ENCODE results near the gene FOXRED2.

The FOXRED2 gene

DNA sequence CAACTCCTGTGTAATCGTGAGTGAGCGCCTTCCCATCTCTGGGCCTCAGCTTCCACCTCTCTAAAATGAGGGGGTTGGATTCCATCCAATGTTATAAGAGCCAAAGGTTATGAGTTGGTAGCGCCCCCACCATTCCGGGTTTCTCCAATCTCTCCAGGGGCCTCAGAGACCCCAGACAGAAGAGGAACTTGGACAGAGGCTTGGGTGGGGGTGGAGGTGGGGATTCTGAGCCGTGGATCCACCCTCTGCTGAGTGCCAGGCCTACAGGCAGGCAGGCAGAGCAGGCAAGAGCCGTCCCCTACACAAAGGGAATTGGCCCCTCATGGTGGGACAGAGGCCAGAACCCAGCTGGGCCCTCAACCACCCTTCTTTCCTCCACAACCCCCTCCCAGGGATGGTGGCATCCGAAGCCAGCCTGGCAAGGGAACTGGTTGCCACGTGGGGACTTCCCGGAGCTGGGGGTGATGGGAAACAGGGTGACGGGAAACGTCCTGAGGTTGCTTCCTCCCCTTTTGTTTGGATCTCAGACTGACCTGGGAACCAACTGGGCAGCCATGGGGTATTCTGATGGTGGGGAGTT lies 57.2 kb downstream of the FOXRED2 start:
- DNase-seq (ENCODE audit: low read depth): no peak

DNA sequence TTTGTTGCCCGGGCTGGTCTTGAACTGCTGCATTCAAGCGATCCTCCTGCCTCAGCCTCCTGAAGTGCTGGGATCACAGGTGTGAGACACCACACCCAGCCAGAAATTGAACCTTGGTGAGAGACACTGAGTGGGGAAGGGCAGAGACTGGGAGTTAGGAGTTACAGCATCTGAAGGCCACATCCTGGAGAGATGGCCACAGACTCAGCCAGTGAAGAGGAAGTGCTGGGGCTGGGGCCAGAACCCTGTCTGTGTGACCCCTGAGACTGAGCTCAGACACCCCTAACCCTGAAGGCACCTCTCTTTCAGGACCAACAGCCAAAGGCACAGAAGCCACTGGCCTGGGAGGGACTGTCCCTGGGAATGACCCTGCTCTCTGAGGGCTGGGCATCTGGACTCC lies 59.2 kb downstream of the FOXRED2 start:
- no peak for DNase-seq (ENCODE audit: low read depth)

DNA sequence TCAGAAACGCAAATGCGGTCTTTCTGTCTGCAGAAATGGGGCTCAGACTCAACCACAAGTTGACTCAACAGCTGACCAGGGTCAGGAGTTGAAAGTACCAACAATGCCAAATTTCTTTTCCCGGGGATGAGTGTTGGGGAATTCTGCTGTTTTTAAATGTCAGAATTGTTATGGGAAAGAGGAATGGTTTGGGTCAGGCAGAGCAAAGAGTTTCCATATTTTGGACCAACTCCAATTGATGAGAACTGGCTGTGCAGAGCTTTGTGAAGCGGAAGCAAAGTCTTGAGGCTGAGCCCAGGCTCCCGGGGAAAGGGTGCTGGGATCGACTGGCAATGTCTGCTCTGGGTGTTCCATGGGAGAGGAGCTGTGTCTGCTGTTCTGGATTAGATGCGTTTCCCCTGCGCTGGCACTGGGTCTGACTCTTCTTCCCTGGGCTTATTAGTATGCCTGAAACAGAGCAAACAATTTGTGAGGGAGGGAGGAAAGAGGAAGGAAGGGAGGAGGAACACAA lies 61.6 kb downstream of the FOXRED2 start:
- DNase-seq (ENCODE audit: low read depth): no peak

DNA sequence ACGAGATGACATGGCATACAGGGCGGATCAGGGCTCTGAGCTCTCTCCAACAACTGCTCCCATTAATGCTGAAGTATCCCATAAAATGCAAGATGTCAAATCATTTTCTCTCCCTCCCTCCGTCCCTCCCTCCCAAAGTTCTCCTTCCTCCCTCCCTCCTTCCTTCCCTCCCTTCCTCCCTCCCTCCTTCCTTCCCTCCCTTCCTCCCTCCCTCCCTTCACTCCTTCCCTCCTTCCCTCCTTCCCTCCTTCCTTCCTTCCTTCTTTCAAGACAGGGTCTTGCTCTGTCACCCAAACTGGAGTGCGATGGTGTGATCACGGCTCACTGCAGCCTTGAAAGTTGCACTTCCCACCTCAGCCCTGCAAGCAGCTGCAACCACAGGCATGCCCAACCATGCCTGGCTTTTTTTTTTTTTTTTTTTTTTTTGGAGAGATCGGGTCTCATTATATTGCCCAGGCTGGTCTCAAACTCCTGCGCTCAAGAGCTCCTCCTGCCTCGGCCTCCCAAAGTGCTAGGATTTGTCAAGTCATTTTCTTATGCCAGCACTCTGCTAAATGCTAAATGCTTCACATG lies 63.6 kb downstream of the FOXRED2 start:
- no peak for DNase-seq (ENCODE audit: low read depth)

DNA sequence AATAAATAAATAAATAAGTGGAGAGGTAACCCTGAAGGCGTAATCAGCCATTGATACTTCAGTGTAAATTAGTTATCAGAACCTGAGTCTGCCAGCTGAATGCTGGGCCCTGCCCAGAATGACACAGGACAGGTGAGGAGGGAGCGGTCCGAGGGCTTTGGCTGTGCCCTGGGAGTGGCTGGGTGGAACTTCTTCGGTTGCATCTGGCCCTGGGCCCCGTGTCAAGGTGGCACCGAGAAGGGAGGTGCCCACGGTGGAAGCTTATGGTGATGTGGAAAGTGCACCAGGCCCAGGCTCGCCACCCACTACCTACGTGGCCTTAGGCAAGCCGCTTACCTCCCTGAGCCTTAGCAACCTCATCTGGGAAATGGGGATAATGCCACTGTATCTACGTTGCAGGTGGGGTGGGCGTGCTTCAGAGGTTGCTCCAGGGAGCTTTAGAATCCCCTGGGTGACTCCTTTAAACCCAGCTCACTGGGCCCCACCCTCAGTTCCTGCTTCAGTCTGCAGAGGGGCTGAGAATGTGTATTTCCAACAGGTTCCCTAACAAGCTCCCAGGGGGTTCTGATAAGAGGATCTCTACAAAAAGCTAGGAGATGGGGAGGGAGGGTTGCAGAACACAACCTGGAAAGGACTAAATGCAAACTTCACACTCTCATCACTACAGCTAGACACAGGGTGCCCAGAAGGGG lies 64.2 kb downstream of the FOXRED2 start:
- no peak for DNase-seq (ENCODE audit: low read depth)

DNA sequence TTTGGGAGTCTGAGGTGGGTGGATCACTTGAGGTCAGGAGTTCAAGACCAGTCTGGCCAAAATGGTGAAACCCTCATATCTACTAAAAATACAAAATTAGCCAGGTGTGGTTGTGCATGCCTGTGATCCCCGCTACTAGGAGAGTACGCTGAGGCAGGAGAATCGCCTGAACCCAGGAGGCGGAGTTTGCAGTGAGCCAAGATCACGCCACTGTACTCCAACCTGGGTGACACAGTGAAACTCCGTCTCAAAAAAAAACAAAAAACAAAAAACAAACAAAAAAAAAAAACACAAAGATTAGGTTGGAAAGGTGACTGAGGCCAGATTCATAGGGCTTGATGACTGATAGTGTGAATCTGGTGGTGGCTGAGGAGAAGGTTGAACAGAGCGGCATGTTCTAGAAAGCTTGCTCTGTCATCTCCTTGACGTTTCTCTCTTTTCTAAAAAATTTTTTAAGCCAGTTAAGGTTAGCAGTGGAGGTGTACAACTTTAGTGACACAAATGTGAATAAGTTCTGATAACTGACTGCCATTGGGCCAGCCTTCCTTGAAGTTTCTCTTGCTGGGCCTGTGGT lies 66.3 kb downstream of the FOXRED2 start:
- no peak for DNase-seq (ENCODE audit: low read depth)

DNA sequence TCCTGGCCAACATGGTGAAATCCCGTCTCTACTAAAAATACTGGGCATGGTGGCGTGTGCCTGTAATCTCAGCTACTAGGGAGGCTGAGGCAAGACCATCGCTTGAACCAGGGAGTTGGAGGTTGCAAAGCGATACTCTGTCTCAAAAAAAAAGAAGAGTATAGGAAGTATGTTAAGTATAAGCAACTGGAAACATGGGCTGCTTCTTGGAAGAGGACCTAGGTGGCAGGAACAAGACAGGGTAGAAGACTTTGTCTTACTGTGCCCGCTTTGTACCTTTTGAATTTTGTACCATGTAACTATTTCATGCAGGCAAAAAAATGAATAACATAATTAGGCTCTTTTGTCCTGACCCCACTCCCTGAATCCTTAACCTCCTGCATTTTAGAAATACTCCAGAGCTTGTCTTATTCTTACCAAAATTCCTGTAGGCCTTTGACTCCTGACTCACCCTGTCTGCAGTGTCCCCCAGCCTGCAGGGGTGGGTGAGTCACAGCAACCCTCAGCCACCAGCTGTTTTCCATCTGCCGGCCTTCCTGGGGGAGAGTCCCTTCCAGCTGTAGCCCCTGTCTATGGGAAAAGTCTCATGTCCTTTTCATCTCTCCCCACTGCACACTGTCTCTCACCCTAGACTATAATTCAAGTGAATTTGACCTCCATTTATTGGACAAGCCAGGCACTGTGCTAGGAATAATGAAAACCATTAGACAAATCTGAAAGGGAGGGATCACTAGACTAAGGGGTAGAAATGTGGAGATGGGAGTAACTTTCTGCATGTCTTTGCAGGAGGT lies 67.2 kb downstream of the FOXRED2 start:
- no peak for DNase-seq (ENCODE audit: low read depth)

Data from T-helper 22 cell (primary cell).